GM20000 (cell line): ENCODE results near the gene AFG1L.

ENCODE experiments used
- DNase-seq: peaks from one replicate; pipeline ENCODE4 v3.0.0; 2012; ENCODE audit warnings: low spot score
- TF ChIP-seq, protein P1 (sequence below): IDR thresholded peaks from 2 replicates; pipeline ENCODE4 v1.5.1; 2012; ENCODE audit warnings: mild to moderate bottlenecking, control low read depth; ENCODE audit errors: extremely low read depth, missing control alignments

Gene AFG1L

DNA sequence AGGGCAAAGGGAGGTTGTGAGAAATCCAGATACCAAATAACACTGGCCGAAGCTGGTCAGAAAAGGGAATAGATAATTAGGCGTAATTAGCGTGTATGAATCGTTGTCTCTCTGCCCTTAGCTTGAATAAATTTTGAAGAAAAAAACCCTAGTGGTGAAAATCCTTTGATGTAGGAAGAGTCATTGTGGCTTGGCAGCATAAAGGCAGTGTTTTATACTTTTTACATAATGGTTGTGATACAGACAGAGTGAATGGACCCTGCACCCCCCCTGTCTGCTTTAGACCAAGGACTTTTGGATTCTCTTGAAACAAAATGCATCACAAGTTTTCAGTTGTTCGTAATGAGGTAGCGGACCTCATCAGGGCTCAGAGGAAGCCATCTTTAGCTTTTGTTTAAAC is 126.5 kb downstream of the AFG1L start:
- no peak for DNase-seq
- TF ChIP-seq, protein P1, sequence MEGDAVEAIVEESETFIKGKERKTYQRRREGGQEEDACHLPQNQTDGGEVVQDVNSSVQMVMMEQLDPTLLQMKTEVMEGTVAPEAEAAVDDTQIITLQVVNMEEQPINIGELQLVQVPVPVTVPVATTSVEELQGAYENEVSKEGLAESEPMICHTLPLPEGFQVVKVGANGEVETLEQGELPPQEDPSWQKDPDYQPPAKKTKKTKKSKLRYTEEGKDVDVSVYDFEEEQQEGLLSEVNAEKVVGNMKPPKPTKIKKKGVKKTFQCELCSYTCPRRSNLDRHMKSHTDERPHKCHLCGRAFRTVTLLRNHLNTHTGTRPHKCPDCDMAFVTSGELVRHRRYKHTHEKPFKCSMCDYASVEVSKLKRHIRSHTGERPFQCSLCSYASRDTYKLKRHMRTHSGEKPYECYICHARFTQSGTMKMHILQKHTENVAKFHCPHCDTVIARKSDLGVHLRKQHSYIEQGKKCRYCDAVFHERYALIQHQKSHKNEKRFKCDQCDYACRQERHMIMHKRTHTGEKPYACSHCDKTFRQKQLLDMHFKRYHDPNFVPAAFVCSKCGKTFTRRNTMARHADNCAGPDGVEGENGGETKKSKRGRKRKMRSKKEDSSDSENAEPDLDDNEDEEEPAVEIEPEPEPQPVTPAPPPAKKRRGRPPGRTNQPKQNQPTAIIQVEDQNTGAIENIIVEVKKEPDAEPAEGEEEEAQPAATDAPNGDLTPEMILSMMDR = no peak

GRCh38 chr6:108423982-108424705 is 129.3 kb downstream of the AFG1L start:
- DNase-seq = no peak
- TF ChIP-seq, protein P1 = no peak

DNA sequence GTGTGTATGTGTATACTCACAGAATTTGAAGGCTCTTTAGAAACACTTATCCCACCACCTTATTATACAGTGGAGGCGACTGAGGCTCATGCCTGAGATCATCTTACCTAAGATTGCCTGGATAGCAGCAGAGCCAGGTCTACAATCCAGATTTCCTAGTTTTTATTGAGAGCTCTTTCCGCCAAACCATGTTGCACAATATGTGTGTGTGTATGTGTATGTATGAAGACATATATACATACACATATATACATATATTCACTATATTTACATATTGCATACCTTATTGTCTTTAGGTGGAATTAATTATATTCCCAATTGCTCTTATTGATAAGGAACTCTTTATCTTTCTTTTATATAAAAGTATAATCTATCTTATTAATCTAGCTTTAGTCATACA is 130.6 kb downstream of the AFG1L start:
- DNase-seq = no peak

GRCh38 chr6:108432143-108432542 is 137.3 kb downstream of the AFG1L start:
- TF ChIP-seq, protein P1 = no peak
- no peak for DNase-seq

More for the DNA sequence above, 130.6 kb downstream of the AFG1L start:
- TF ChIP-seq, protein P1 = no peak

DNA sequence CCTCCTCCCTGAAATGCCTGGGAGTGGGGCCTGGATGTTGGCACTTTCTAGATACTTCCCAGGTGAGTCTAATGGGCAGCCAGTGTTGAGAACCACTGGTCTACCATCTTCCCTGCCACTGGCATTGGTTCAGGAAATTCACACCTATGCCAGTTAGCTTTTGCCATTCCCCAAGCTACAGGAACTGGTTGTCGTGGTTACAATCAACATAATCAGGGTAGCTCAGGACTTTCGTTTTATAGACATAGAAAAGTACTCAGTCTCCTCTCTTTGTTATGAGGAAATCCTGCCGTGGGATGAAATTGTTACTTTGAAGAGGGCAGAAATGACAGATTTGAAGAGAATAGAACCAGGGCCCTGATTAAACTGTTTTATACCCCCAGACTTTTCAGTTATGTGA is 137.9 kb downstream of the AFG1L start:
- no peak for DNase-seq
- TF ChIP-seq, protein P1 = no peak

GRCh38 chr6:108434222-108434621 is 139.4 kb downstream of the AFG1L start:
- TF ChIP-seq, protein P1 = no peak
- DNase-seq = no peak

DNA sequence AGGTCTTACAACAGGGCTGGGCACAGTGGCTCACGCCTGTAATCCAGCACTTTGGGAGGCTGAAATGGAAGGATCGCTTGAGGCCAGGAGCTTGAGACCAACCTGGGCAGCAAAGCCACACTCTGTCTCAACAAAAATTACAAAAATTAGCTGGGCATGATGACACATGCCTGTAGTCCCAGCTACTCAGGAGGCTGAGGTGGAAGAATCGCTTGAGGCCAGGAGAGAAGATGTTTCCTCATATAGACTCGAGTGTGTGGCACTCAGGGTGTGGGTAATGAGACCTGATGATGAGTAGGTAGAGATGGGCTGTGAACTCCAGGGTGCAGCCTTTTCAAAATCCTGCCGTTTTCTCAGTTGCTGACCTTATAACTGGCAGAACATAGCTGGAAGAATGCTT is 140.5 kb downstream of the AFG1L start:
- no peak for DNase-seq
- TF ChIP-seq, protein P1 = no peak
